GM23338 (cell line): ENCODE data around the gene SNX3. TPM values are rescaled to one million over a fixed set of nuclear protein-coding genes. Genes with fewer than 3 reads are reported as not detected.

Experiments
- ATAC-seq: fragments of 200-7000 bp; cut with Tn5 transposase; 3 replicates; pipeline ENCODE4 v1.9.1; 2020
- DNase-seq: peaks from one replicate; pipeline ENCODE4 v3.0.0-alpha.2; 2015; ENCODE audit warnings: low spot score
- H2AFZ ChIP-seq: fragments of 200-600 bp; sonication (generic); 2 replicates; pipeline ENCODE4 v1.8.0; 2016; ENCODE audit warnings: antibody characterized with exemption, mild to moderate bottlenecking, moderate library complexity
- H3F3A ChIP-seq: fragments of 200-600 bp; sonication (generic); replicated peaks from 2 replicates; pipeline ENCODE4 v1.8.0; 2017; ENCODE audit warnings: antibody characterized with exemption, mixed run types, low read depth
- H3K27ac ChIP-seq: fragments of 200-600 bp; sonication (generic); 2 replicates; pipeline ENCODE4 v1.6.1; 2016; ENCODE audit warnings: low read depth
- H3K27me3 ChIP-seq: fragments of 200-600 bp; sonication (generic); 2 replicates; pipeline ENCODE4 v1.8.0; 2016; ENCODE audit warnings: mild to moderate bottlenecking, mixed run types, moderate library complexity; ENCODE audit not compliant: insufficient read depth
- H3K36me3 ChIP-seq: fragments of 200-600 bp; sonication (generic); 2 replicates; pipeline ENCODE4 v1.8.0; 2016; ENCODE audit warnings: mild to moderate bottlenecking; ENCODE audit not compliant: insufficient read depth
- H3K4me1 ChIP-seq: fragments of 200-600 bp; sonication (generic); 2 replicates; pipeline ENCODE4 v1.8.0; 2016; ENCODE audit warnings: mild to moderate bottlenecking, moderate library complexity; ENCODE audit not compliant: insufficient read depth
- H3K4me2 ChIP-seq: fragments of 200-600 bp; sonication (generic); 2 replicates; pipeline ENCODE4 v1.7.1; 2017; ENCODE audit warnings: mixed run types
- H3K4me3 ChIP-seq: fragments of 200-600 bp; sonication (generic); 2 replicates; pipeline ENCODE4 v1.6.1; 2016; ENCODE audit warnings: mixed run types
- H3K79me2 ChIP-seq: fragments of 200-600 bp; sonication (generic); replicated peaks from 2 replicates; pipeline ENCODE4 v1.8.0; 2017; ENCODE audit warnings: mild to moderate bottlenecking; ENCODE audit not compliant: insufficient read depth
- H3K9me2 ChIP-seq: fragments of 200-600 bp; sonication (generic); 2 replicates; pipeline ENCODE4 v1.8.0; 2017; ENCODE audit not compliant: insufficient read depth
- H4K20me1 ChIP-seq: fragments of 200-600 bp; sonication (generic); replicated peaks from 2 replicates; pipeline ENCODE4 v1.8.0; 2017; ENCODE audit warnings: mild to moderate bottlenecking; ENCODE audit not compliant: insufficient read depth
- H3K27ac Mint-ChIP-seq: 2 replicates; pipeline ENCODE4 v1.8.0; 2020; ENCODE audit warnings: inconsistent platforms, mild to moderate bottlenecking, moderate library complexity, mixed read lengths
- H3K27me3 Mint-ChIP-seq: 3 replicates; pipeline ENCODE4 v1.8.0; 2022; ENCODE audit warnings: low read depth, mild to moderate bottlenecking, moderate library complexity, mixed read lengths, inconsistent platforms; ENCODE audit not compliant: insufficient read depth, poor library complexity
- H3K36me3 Mint-ChIP-seq: 3 replicates; pipeline ENCODE4 v1.8.0; 2021; ENCODE audit warnings: low read depth, mild to moderate bottlenecking, inconsistent platforms, moderate library complexity, mixed read lengths
- H3K4me1 Mint-ChIP-seq: 3 replicates; pipeline ENCODE4 v1.8.0; 2020; ENCODE audit warnings: mild to moderate bottlenecking, inconsistent platforms, mixed read lengths
- H3K4me3 Mint-ChIP-seq: 3 replicates; pipeline ENCODE4 v1.8.0; 2021; ENCODE audit warnings: moderate library complexity, mild to moderate bottlenecking, inconsistent platforms, mixed read lengths
- H3K9me3 Mint-ChIP-seq: 3 replicates; pipeline ENCODE4 v1.8.0; 2020; ENCODE audit warnings: moderate library complexity, mild to moderate bottlenecking, inconsistent platforms, mixed read lengths
- CREB1 ChIP-seq: fragments of 250-450 bp; sonication (Bioruptor Pico); IDR thresholded peaks from 2 replicates; pipeline ENCODE4 v1.5.0; 2020; ENCODE audit warnings: low read depth, mild to moderate bottlenecking, moderate library complexity
- CTCF ChIP-seq, 2 experiments: fragments of 200-600 bp in 1 of 2; sonication (generic) in 1 of 2; conservative IDR thresholded peaks; 2 replicates each; pipeline versions ENCODE4 v1.5.1 to v1.6.1; 2016 to 2017; ENCODE audit warnings: antibody characterized with exemption in 2 of 2, low read depth in 2 of 2, mild to moderate bottlenecking in 2 of 2, moderate library complexity in 1 of 2
- EZH2 ChIP-seq: fragments of 200-600 bp; sonication (generic); IDR thresholded peaks from one replicate; pipeline ENCODE4 v1.8.0; 2017; ENCODE audit warnings: antibody characterized with exemption, mild to moderate bottlenecking, low read depth; ENCODE audit not compliant: unreplicated experiment
- EZH2phosphoT487 ChIP-seq: fragments of 200-600 bp; sonication (generic); IDR thresholded peaks from one replicate; pipeline ENCODE4 v1.8.1; 2018; ENCODE audit warnings: antibody characterized with exemption; ENCODE audit not compliant: unreplicated experiment
- JUNB ChIP-seq: IDR thresholded peaks from one replicate; pipeline ENCODE4 v1.6.1; 2016; ENCODE audit warnings: antibody characterized with exemption; ENCODE audit not compliant: unreplicated experiment
- POLR2AphosphoS5 ChIP-seq: IDR thresholded peaks from 2 replicates; pipeline ENCODE4 v1.6.1; 2016; ENCODE audit warnings: antibody characterized with exemption, low read depth
- REST ChIP-seq: IDR thresholded peaks from one replicate; pipeline ENCODE4 v1.6.1; 2018; ENCODE audit warnings: antibody characterized with exemption; ENCODE audit not compliant: unreplicated experiment
- STAT1 ChIP-seq: IDR thresholded peaks from one replicate; pipeline ENCODE4 v1.6.1; 2016; ENCODE audit warnings: antibody characterized with exemption; ENCODE audit not compliant: unreplicated experiment
- ZNF331 ChIP-seq: fragments of 250-450 bp; sonication (Bioruptor Pico); IDR thresholded peaks from 2 replicates; pipeline ENCODE4 v1.5.0; 2020; ENCODE audit warnings: low read depth, mild to moderate bottlenecking, moderate library complexity
- polyA plus RNA-seq: library from polyadenylated mRNA; unstranded; fragments of >200 nt; fragmentation: Nextera tagmentation; extraction: Ambion mirVana; gene quantifications from 2 replicates; pipeline ENCODE4 v1.2.1, GENCODE V29; 2016
- total RNA-seq: library from RNA; depleted of rRNA; stranded (reverse); fragments of >200 nt; shearing (Covaris generic); gene quantifications from 2 replicates; pipeline ENCODE4 v1.2.3, GENCODE V29; 2014
- TF ChIP-seq, protein P1 (sequence below): IDR thresholded peaks from 2 replicates; pipeline ENCODE4 v1.6.1; 2016; ENCODE audit warnings: antibody characterized with exemption

SNX3 gene
- total and polyA plus RNA-seq, 2 experiments from 2014 or later = 87.2 to 123 TPM

DNA sequence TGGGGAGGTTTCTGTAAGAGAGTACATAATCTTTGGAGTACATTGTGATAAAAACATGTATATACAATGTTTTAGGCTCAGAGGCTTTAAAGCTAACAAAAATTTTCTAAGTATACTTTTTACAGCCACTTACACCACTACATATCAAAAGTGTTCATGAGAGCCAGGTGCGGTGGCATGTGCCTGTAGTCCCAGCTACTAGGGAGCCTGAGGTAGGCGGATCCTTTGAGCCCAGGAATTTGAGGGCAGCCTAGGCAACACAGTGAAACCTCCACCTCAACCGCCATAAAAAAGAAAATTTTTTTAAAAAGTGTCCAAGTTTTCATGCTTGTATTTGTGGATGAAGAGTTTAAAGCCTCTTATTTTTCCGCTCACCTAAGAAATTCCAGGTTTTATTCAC is 22.5 kb downstream of the SNX3 start:
- no peak overlapping the region for H3K4me3 ChIP-seq
- H2AFZ ChIP-seq = no peak overlapping the region
- ATAC-seq = no peak
- H3K4me3 Mint-ChIP-seq = no peak overlapping the region
- H3K79me2 ChIP-seq = peaks cover 20% of the 10 kb centered on the region
- H3K4me1 ChIP-seq = no peaks in the 10 kb centered on the region
- H3F3A ChIP-seq = no peaks in the 10 kb centered on the region
- H3K9me2 ChIP-seq = no peaks in the 10 kb centered on the region
- H3K27ac ChIP-seq = no peak overlapping the region
- peaks cover 3% of the 10 kb centered on the region; the same call in 1 of the 2 replicates for H3K36me3 ChIP-seq
- peaks cover 3% of the 10 kb centered on the region; the same call in 1 of the 3 replicates for H3K9me3 Mint-ChIP-seq
- no peak for DNase-seq
- H3K36me3 Mint-ChIP-seq = peaks cover 14% of the 10 kb centered on the region
- H3K4me1 Mint-ChIP-seq = peaks cover under 1% of the 10 kb centered on the region; the same call in 2 of the 3 replicates
- H3K4me2 ChIP-seq = no peak overlapping the region
- TF ChIP-seq POLR2AphosphoS5 (no peak), STAT1 (no peak), REST (no peak), CTCF (conservative IDR thresholded peaks at IDR 0.05; ENCODE audit: low read depth in 2 of 2) (no peak), ZNF331 (CRISPR knock-in tag) (no peak), JUNB (no peak), EZH2phosphoT487 (no peak), CREB1 (CRISPR knock-in tag) (no peak), EZH2 (no peak)
- TF ChIP-seq, protein P1, sequence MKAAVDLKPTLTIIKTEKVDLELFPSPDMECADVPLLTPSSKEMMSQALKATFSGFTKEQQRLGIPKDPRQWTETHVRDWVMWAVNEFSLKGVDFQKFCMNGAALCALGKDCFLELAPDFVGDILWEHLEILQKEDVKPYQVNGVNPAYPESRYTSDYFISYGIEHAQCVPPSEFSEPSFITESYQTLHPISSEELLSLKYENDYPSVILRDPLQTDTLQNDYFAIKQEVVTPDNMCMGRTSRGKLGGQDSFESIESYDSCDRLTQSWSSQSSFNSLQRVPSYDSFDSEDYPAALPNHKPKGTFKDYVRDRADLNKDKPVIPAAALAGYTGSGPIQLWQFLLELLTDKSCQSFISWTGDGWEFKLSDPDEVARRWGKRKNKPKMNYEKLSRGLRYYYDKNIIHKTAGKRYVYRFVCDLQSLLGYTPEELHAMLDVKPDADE = no peak
- H3K27me3 Mint-ChIP-seq = no peaks in the 10 kb centered on the region
- no peaks in the 10 kb centered on the region for H3K27me3 ChIP-seq
- no peaks in the 10 kb centered on the region; the same call in none of the 2 replicates for H4K20me1 ChIP-seq
- no peak overlapping the region for H3K27ac Mint-ChIP-seq
